Body of pancreas (tissue), 4 donors: ENCODE measurements around the gene NAIF1. TPM values are rescaled to one million over a fixed set of nuclear protein-coding genes. Genes with fewer than 3 reads are reported as not detected.

Experiments used
- ATAC-seq: fragments of 150-250 bp; one replicate; pipeline ENCODE4 v1.9.1; 2016
- DNase-seq, 4 donors: peaks; one replicate each; pipeline ENCODE4 v3.0.0-alpha.2; 2019
- H3K27ac ChIP-seq, 4 donors: fragments of 200-600 bp; sonication (generic); 1 replicate in 3 of 4; 2 replicates in 1 of 4; pipeline versions ENCODE4 v1.5.1 to v1.6.1; 2016 to 2019; ENCODE audit warnings: mild to moderate bottlenecking in 1 of 4, mixed read lengths in 1 of 4, moderate library complexity in 1 of 4
- H3K27me3 ChIP-seq, 2 donors: fragments of 200-600 bp; sonication (generic); one replicate each; pipeline ENCODE4 v1.6.0; 2016; ENCODE audit warnings: mild to moderate bottlenecking in 1 of 2
- H3K36me3 ChIP-seq, 2 donors: fragments of 200-600 bp; sonication (generic); replicated peaks in 1 of 2; 2 replicates each; pipeline ENCODE4 v1.5.1; 2016; ENCODE audit warnings: low read depth in 2 of 2; ENCODE audit not compliant: insufficient read depth in 1 of 2
- H3K4me1 ChIP-seq: fragments of 200-600 bp; sonication (generic); one replicate; pipeline ENCODE4 v1.6.0; 2016
- H3K4me3 ChIP-seq, 2 donors: fragments of 200-600 bp; sonication (generic); 1 replicate in 1 of 2; 2 replicates in 1 of 2; pipeline ENCODE4 v1.5.1; 2016 to 2019
- H3K9me3 ChIP-seq, 3 donors: fragments of 200-600 bp; sonication (generic); 1 replicate in 2 of 3; 2 replicates in 1 of 3; pipeline ENCODE4 v1.5.1; 2016
- CTCF ChIP-seq, 7 experiments: fragments of 450-650 bp in 4 of 7; fragments of 200-600 bp in 3 of 7; sonication (generic) in 3 of 7; IDR thresholded peaks; one replicate each; pipeline ENCODE4 v1.5.1; 2016 to 2019; ENCODE audit warnings: antibody characterized with exemption in 7 of 7
- POLR2A ChIP-seq, 3 donors: fragments of 450-650 bp; IDR thresholded peaks; one replicate each; pipeline ENCODE4 v1.6.1; 2016; ENCODE audit warnings: antibody characterized with exemption in 3 of 3, mild to moderate bottlenecking in 2 of 3
- WGBS, 2 donors: methylation state at CpG; one replicate each; pipeline ENCODE4 v1.1.5; 2017; 5-methylcytosine and 5-hydroxymethylcytosine counted together
- intact Hi-C: fragments of 100-400 bp; cut with DNase I; formaldehyde crosslinking; loops from one replicate; pipeline ENCODE4 v1.15.1; 2023
- total RNA-seq, 2 donors: library from RNA; depleted of rRNA; stranded (reverse); fragments of >200 nt; gene quantifications; one replicate each; pipeline ENCODE4 v1.1.0, GENCODE V29; 2016

The NAIF1 gene
- total RNA-seq, 2 donors from 2014 or later, result 1.3 to 4.9 TPM

- ATAC-seq, result no peak
- H3K9me3 ChIP-seq, result no peaks in the 10 kb centered on the region
- H3K27me3 ChIP-seq, result no peaks in the 10 kb centered on the region
- TF ChIP-seq CTCF (IDR thresholded peaks at IDR 0.05) (no peak), POLR2A (IDR thresholded peaks at IDR 0.05) (no peak)
- H3K4me1 ChIP-seq, result peaks cover 85% of the 10 kb centered on the region
- no peak overlapping the region for H3K4me3 ChIP-seq
- peaks cover 15 to 21% of the 10 kb centered on the region in 2 donors for H3K36me3 ChIP-seq
- peak in 1 of 4 donors; percentile 4 for DNase-seq
- 83 to 89% methylated on average over 13 of the region's 13 CpGs for WGBS, 2 donors
- H3K27ac ChIP-seq, result peak overlapping the region; percentile 88 to 98 (median 94)
- intact Hi-C loops, result no loop called here
Observed at GRCh38 chr9:128102196-128102595, 35.1 kb upstream of the NAIF1 start.

GRCh38 chr9:128101690-128102089, 34.6 kb upstream of the NAIF1 start:
- ATAC-seq (no peak), DNase-seq (peak in 2 of 4 donors; percentile 23 to 24)
- H3K36me3 ChIP-seq, result peaks cover 11 to 16% of the 10 kb centered on the region in 2 donors
- peak overlapping the region; percentile 88 to 98 (median 94) for H3K27ac ChIP-seq
- H3K4me1 ChIP-seq, result peaks cover 85% of the 10 kb centered on the region
- TF ChIP-seq CTCF (IDR thresholded peaks at IDR 0.05) (no peak), POLR2A (IDR thresholded peaks at IDR 0.05) (no peak)
- WGBS, 2 donors, result 75 to 90% methylated on average over 9 to 20 of the region's 20 CpGs
- intact Hi-C loops, result no loop called here
- no peaks in the 10 kb centered on the region for H3K9me3 ChIP-seq
- no peaks in the 10 kb centered on the region for H3K27me3 ChIP-seq
- H3K4me3 ChIP-seq, result no peak overlapping the region

GRCh38 chr9:128101231-128101661, 34.1 kb upstream of the NAIF1 start:
- intact Hi-C loops, result no loop called here
- H3K27ac ChIP-seq, result peak overlapping the region; percentile 88 to 98 (median 94)

GRCh38 chr9:128100581-128100980, 33.5 kb upstream of the NAIF1 start:
- Histone ChIP-seq H3K4me3 (peak overlapping the region in 1 of 2 donors; percentile 35), H3K36me3 (peaks cover under 1 to 6% of the 10 kb centered on the region in 2 donors)
- intact Hi-C loops, result no loop called here

More at GRCh38 chr9:128101231-128101661, 34.1 kb upstream of the NAIF1 start:
- Histone ChIP-seq H3K9me3 (no peaks in the 10 kb centered on the region), H3K36me3 (peaks cover 7 to 11% of the 10 kb centered on the region in 2 donors), H3K27me3 (no peaks in the 10 kb centered on the region), H3K4me1 (peaks cover 85% of the 10 kb centered on the region), H3K4me3 (no peak overlapping the region)
- DNase-seq, result peak in 2 of 4 donors; percentile 11 to 19
- 71 to 75% methylated on average over 12 of the region's 12 CpGs for WGBS, 2 donors
- TF ChIP-seq CTCF (IDR thresholded peaks at IDR 0.05) (no peak), POLR2A (IDR thresholded peaks at IDR 0.05) (no peak)
- no peak for ATAC-seq

More at GRCh38 chr9:128100581-128100980, 33.5 kb upstream of the NAIF1 start:
- no peak for ATAC-seq
- Histone ChIP-seq H3K27ac (peak overlapping the region; percentile 96 to 99 (median 98)), H3K4me1 (peaks cover 78% of the 10 kb centered on the region), H3K9me3 (no peaks in the 10 kb centered on the region), H3K27me3 (no peaks in the 10 kb centered on the region)
- DNase-seq, result peak in 2 of 4 donors; percentile 9 to 21
- no peak for TF ChIP-seq CTCF (IDR thresholded peaks at IDR 0.05)
- TF ChIP-seq POLR2A (IDR thresholded peaks at IDR 0.05), result no peak
- WGBS, 2 donors, result 42 to 46% methylated on average over 4 to 10 of the region's 10 CpGs
